Gastroesophageal sphincter (tissue), 4 donors: ENCODE data around the gene INO80E. TPM values are rescaled to one million over a fixed set of nuclear protein-coding genes. Genes with fewer than 3 reads are reported as not detected.
A peak's percentile ranks its signal among the peaks of the same experiment; 100 is the strongest.

Experiments
- ATAC-seq: fragments of 150-250 bp; one replicate; pipeline ENCODE4 v1.9.1; 2016; ENCODE audit warnings: mild to moderate bottlenecking, moderate library complexity
- H3K27ac ChIP-seq, 4 donors: fragments of 200-600 bp; sonication (generic) in 3 of 4; 1 replicate in 3 of 4; 2 replicates in 1 of 4; pipeline ENCODE4 v1.5.1; 2016 to 2019
- H3K27me3 ChIP-seq: fragments of 200-600 bp; sonication (generic); one replicate; pipeline ENCODE4 v1.5.1; 2019
- H3K36me3 ChIP-seq, 2 donors: fragments of 200-600 bp; sonication (generic); one replicate each; pipeline ENCODE4 v1.5.1; 2019; ENCODE audit warnings: control low read depth in 1 of 2
- H3K4me1 ChIP-seq, 3 donors: fragments of 200-600 bp; sonication (generic); 1 replicate in 2 of 3; 2 replicates in 1 of 3; pipeline ENCODE4 v1.5.1; 2016 to 2019; ENCODE audit warnings: control low read depth in 2 of 3
- H3K4me3 ChIP-seq, 2 donors: fragments of 200-600 bp; sonication (generic); one replicate each; pipeline ENCODE4 v1.5.1; 2019; ENCODE audit warnings: mild to moderate bottlenecking in 1 of 2, moderate library complexity in 1 of 2
- H3K9me3 ChIP-seq, 3 donors: fragments of 200-600 bp; sonication (generic); one replicate each; pipeline ENCODE4 v1.5.1; 2017 to 2019; ENCODE audit warnings: control low read depth in 2 of 3
- EP300 ChIP-seq: sonication (generic); formaldehyde crosslinking; IDR thresholded peaks from one replicate; pipeline ENCODE4 v1.6.1; 2017; ENCODE audit warnings: antibody characterized with exemption, mild to moderate bottlenecking
- POLR2A ChIP-seq, 2 donors: fragments of 450-650 bp; IDR thresholded peaks; one replicate each; pipeline ENCODE4 v1.6.1; 2017; ENCODE audit warnings: antibody characterized with exemption in 2 of 2, mild to moderate bottlenecking in 2 of 2, moderate library complexity in 1 of 2
- POLR2AphosphoS5 ChIP-seq: sonication (generic); formaldehyde crosslinking; IDR thresholded peaks from one replicate; pipeline ENCODE4 v1.6.1; 2017; ENCODE audit warnings: antibody characterized with exemption
- WGBS, 2 donors: methylation state at CpG; one replicate each; pipeline ENCODE4 v1.1.5; 2018; ENCODE audit warnings: low coverage in 1 of 2; 5-methylcytosine and 5-hydroxymethylcytosine counted together
- total RNA-seq, 4 donors: library from RNA; depleted of rRNA; stranded (reverse); fragments of >200 nt; gene quantifications; one replicate each; pipeline ENCODE4 v1.1.0, GENCODE V29; 2016
- TF ChIP-seq, protein P1 (sequence below), 4 experiments: fragments of 200-600 bp in 2 of 4; fragments of 450-650 bp in 2 of 4; sonication (generic) in 1 of 4; IDR thresholded peaks; one replicate each; pipeline ENCODE4 v1.5.1; 2017 to 2019; ENCODE audit warnings: antibody characterized with exemption in 4 of 4, mild to moderate bottlenecking in 2 of 4, moderate library complexity in 2 of 4

The INO80E gene
- total RNA-seq, 4 donors from 2014 or later: 40.9 to 82.2 (median 74.4) TPM

DNA sequence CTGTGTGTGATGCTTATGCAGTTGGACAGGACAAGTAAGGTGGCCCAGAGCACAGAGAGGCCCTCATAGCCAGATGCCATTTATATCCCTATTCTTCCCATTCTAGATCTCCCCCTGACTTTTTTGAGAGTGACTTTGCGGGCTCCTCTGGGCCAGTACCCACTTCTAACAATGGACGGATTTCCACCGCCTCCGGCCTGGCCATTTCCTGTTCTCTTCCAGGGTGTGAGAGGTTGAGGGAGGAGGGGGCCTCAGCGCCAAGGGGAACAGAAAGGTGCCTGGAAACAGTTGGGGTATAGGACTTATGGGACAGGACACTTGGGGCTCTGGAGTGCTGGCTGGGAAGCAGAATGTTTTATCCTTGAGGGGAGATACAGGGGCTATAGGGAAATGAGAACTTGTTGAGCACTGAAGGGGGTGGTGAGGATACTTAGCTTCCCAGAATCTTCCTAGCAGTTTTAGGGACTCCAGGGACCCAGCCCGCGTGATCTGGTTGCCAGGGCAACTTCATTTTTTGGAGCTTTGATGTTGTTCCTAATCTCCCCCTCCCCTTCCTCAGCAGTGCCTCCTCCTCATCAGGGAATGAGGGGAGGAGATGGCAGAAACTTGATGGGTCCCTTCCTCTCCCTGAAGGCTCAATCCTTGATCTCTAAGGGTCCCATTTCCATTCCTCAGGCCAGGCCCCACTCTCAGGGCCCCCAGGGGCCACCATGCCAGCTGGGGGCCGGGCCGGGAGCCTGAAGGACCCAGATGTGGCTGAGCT is 18.8 kb upstream of the INO80E start:
- Histone ChIP-seq H3K27ac (peak overlapping the region in 3 of 4 donors; percentile 18 to 94 (median 92)), H3K36me3 (peaks cover 0 to 51% of the 10 kb centered on the region in 2 donors), H3K4me3 (peak overlapping the region in 1 of 2 donors; percentile 95), H3K9me3 (no peaks in the 10 kb centered on the region), H3K4me1 (peaks cover 5 to 51% (median 31%) of the 10 kb centered on the region in 3 donors), H3K27me3 (no peaks in the 10 kb centered on the region)
- no peak for ATAC-seq
- TF ChIP-seq POLR2AphosphoS5: no peak
- no peak for TF ChIP-seq POLR2A (IDR thresholded peaks at IDR 0.05)
- TF ChIP-seq EP300: no peak
- TF ChIP-seq, protein P1, sequence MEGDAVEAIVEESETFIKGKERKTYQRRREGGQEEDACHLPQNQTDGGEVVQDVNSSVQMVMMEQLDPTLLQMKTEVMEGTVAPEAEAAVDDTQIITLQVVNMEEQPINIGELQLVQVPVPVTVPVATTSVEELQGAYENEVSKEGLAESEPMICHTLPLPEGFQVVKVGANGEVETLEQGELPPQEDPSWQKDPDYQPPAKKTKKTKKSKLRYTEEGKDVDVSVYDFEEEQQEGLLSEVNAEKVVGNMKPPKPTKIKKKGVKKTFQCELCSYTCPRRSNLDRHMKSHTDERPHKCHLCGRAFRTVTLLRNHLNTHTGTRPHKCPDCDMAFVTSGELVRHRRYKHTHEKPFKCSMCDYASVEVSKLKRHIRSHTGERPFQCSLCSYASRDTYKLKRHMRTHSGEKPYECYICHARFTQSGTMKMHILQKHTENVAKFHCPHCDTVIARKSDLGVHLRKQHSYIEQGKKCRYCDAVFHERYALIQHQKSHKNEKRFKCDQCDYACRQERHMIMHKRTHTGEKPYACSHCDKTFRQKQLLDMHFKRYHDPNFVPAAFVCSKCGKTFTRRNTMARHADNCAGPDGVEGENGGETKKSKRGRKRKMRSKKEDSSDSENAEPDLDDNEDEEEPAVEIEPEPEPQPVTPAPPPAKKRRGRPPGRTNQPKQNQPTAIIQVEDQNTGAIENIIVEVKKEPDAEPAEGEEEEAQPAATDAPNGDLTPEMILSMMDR (IDR thresholded peaks at IDR 0.05): no peak
- WGBS, 2 donors: 43 to 60% methylated on average over 1 to 4 of the region's 9 CpGs

- Histone ChIP-seq H3K27me3 (no peaks in the 10 kb centered on the region), H3K4me1 (peaks cover 5 to 49% (median 31%) of the 10 kb centered on the region in 3 donors), H3K9me3 (no peaks in the 10 kb centered on the region), H3K36me3 (peaks cover 0 to 57% of the 10 kb centered on the region in 2 donors), H3K4me3 (no peak overlapping the region), H3K27ac (peak overlapping the region in 3 of 4 donors; percentile 18 to 94 (median 92))
- 80 to 100% methylated on average over 1 of the region's 9 CpGs for WGBS, 2 donors
- TF ChIP-seq POLR2AphosphoS5: no peak
- TF ChIP-seq, protein P1 (IDR thresholded peaks at IDR 0.05): no peak
- no peak for TF ChIP-seq POLR2A (IDR thresholded peaks at IDR 0.05)
- no peak for ATAC-seq
These were observed 18.0 kb upstream of the INO80E start for GRCh38 chr16:29978081-29978480.

DNA sequence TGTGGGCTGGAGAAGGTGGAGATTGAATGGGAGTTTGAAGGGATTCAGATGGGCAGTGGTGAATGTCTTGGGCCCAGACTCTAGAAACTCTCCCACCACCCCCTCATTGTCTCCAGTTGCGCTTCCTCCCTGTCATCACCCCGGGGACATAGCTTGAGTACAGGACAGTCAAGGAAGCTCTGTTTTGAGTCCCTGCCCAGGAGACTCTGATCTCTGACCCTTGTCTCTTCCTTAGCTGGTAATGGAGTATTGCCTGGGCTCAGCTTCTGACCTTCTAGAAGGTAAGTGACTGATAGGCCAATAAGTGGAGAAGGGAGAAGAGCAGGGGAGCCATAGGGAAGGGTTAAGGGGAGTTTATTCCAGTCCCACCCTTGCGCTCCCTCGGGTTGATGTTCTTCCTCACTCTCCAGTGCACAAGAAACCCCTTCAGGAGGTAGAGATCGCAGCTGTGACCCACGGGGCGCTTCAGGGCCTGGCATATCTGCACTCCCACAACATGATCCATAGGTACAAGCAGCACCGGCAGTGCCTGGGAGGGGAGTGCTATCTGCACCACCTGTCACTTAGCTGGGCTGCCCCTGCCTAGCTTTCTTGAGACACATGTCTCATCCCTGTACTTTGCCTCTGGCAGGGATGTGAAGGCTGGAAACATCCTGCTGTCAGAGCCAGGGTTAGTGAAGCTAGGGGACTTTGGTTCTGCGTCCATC is 17.3 kb upstream of the INO80E start:
- WGBS, 2 donors: 60 to 89% methylated on average over 1 to 4 of the region's 9 CpGs
- ATAC-seq: no peak

DNA sequence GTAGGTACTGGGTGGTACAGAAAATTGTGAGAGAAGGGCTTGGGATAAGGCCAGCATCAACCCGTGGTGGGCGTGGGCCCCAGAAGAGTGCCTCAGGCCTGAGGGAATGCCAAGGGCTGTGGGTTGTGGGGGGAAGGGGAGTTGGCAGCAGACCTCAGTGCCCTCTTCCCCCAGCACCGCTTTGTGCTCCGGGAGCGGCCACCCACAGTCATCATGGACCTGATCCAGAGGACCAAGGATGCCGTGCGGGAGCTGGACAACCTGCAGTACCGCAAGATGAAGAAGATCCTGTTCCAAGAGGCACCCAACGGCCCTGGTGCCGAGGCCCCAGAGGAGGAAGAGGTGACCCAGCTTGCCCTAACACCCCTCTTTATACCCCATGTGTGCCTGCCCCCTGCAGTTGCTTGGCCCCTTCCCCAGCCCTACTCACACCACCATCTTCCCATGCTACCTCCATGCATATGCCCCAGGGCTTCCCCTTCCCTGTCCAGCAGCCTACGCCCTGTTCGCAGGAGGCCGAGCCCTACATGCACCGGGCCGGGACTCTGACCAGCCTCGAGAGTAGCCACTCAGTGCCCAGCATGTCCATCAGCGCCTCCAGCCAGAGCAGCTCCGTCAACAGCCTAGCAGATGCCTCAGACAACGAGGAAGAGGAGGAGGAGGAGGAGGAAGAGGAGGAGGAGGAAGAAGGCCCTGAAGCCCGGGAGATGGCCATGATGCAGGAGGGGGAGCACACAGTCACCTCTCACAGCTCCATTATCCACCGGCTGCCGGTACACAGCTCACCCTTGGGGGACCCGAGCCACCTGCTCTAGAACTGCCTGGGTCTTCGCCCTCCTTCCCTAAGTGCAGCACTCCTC is 13.3 kb upstream of the INO80E start:
- H3K9me3 ChIP-seq: no peaks in the 10 kb centered on the region
- peaks cover 0 to 9% (median 4%) of the 10 kb centered on the region in 3 donors for H3K4me1 ChIP-seq
- no peak for TF ChIP-seq POLR2AphosphoS5
- TF ChIP-seq, protein P1 (IDR thresholded peaks at IDR 0.05): no peak
- TF ChIP-seq POLR2A (IDR thresholded peaks at IDR 0.05): no peak
- peaks cover 0 to 100% of the 10 kb centered on the region in 2 donors for H3K36me3 ChIP-seq
- 59 to 83% methylated on average over 6 to 8 of the region's 24 CpGs for WGBS, 2 donors
- H3K27me3 ChIP-seq: no peaks in the 10 kb centered on the region
- no peak overlapping the region for H3K27ac ChIP-seq
- no peak for ATAC-seq
- H3K4me3 ChIP-seq: no peak overlapping the region

More for the DNA sequence above, 17.3 kb upstream of the INO80E start:
- Histone ChIP-seq H3K4me1 (peaks cover 5 to 46% (median 28%) of the 10 kb centered on the region in 3 donors), H3K9me3 (no peaks in the 10 kb centered on the region), H3K27me3 (no peaks in the 10 kb centered on the region), H3K27ac (peak overlapping the region in 1 of 4 donors; percentile 92), H3K4me3 (no peak overlapping the region), H3K36me3 (peaks cover 0 to 63% of the 10 kb centered on the region in 2 donors)
- TF ChIP-seq EP300: no peak
- no peak for TF ChIP-seq POLR2A (IDR thresholded peaks at IDR 0.05)
- no peak for TF ChIP-seq POLR2AphosphoS5
- TF ChIP-seq, protein P1 (IDR thresholded peaks at IDR 0.05): no peak
